22Rv1 (cell line): ENCODE measurements around the gene EDIL3.

Experiments used
- ZFX ChIP-seq: fragments of 450-650 bp; IDR thresholded peaks from 2 replicates; pipeline ENCODE4 v1.6.1; 2017; ENCODE audit warnings: antibody characterized with exemption, borderline replicate concordance
- TF ChIP-seq, protein P1 (sequence below): fragments of 450-650 bp; IDR thresholded peaks from 2 replicates; pipeline ENCODE4 v1.5.1; 2017; ENCODE audit warnings: mild to moderate bottlenecking

DNA sequence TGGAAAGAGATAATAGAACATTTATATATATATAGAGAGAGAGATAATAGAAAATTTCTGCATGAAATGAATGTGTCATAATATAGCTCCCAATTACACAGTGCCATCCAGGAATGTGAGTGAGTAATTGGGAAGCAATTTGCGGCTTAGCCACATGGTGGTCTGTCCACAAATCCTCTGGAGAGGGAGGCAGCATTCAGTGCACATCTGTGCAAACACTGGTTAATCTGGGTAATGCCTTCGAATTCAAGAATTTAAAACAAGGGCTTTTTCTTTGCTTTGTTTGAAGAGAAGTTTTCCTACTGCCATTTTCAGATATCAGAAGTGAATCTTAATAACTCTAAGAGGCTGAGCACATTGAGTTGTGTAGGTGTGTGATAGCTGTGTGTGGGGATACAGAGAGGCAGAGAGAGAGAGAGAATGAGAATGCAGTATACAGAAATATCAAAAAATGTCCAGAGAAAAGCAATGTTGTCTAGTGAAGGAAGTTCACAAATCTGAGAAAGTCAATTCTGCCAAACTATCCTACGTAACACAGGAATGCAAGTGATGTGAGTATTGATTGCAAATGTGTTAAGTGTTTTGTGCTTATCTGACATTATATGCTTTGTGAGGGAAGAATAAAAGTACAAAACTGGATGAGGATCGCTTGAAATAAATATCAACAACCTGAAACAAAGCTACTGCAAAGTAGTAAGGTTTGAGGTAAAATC is 134.6 kb downstream of the EDIL3 start:
- TF ChIP-seq, protein P1, sequence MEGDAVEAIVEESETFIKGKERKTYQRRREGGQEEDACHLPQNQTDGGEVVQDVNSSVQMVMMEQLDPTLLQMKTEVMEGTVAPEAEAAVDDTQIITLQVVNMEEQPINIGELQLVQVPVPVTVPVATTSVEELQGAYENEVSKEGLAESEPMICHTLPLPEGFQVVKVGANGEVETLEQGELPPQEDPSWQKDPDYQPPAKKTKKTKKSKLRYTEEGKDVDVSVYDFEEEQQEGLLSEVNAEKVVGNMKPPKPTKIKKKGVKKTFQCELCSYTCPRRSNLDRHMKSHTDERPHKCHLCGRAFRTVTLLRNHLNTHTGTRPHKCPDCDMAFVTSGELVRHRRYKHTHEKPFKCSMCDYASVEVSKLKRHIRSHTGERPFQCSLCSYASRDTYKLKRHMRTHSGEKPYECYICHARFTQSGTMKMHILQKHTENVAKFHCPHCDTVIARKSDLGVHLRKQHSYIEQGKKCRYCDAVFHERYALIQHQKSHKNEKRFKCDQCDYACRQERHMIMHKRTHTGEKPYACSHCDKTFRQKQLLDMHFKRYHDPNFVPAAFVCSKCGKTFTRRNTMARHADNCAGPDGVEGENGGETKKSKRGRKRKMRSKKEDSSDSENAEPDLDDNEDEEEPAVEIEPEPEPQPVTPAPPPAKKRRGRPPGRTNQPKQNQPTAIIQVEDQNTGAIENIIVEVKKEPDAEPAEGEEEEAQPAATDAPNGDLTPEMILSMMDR, result no peak
- no peak for TF ChIP-seq ZFX
